G401 (cell line): ENCODE data around the gene SEPHS2. TPM values are rescaled to one million over a fixed set of nuclear protein-coding genes. Genes with fewer than 3 reads are reported as not detected.
A peak's percentile ranks its signal among the peaks of the same experiment; 100 is the strongest.

ENCODE experiments used
- DNase-seq: peaks from one replicate; pipeline ENCODE4 v3.0.0-alpha.2; 2015; ENCODE audit warnings: low spot score
- in situ Hi-C: cut with HindIII; loops from 2 replicates; pipeline ENCODE4 v1.10.0; 2016; ENCODE audit warnings: low sequenced_read_pairs, mixed read lengths
- total RNA-seq: library from RNA; depleted of rRNA; stranded (reverse); fragments of >200 nt; shearing (Covaris generic); gene quantifications from 2 replicates; pipeline ENCODE4 v1.2.3, GENCODE V29; 2014

SEPHS2 gene
- total RNA-seq, 1 experiment from 2014 or later, result 83.6 TPM

- in situ Hi-C loops, result no loop called here
- no peak for DNase-seq
Observed at GRCh38 chr16:30437511-30438046, 8.1 kb downstream of the SEPHS2 start.

GRCh38 chr16:30434852-30435251 is 10.8 kb downstream of the SEPHS2 start:
- DNase-seq, result no peak
- in situ Hi-C loops, result no loop called here

DNA sequence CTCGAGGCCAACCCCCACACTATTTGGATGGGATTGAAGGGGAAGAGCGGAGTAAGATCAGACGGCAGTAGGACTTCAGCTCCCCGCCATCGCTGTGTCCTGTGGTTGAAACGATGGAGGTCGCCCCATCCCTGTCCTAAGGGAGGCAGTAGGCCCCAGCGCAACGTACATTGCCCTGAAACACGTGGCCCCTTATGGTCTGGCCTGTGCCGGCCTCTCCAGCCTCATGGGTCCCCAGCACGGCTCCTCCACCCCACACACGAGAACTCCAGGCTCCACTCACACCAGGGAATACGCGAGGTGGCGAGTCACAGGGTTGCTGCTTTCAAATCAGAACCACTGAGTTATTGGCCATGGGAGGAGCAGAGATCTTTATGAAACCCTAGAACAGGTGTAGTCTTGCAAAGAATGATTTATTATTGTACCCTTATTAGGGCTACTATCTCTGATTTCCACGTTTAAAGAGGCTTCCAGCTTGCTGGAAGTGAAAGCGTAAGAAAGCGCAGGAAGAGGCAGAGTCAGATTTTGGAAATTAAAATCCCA is 15.2 kb downstream of the SEPHS2 start:
- in situ Hi-C loops, result no loop called here

DNA sequence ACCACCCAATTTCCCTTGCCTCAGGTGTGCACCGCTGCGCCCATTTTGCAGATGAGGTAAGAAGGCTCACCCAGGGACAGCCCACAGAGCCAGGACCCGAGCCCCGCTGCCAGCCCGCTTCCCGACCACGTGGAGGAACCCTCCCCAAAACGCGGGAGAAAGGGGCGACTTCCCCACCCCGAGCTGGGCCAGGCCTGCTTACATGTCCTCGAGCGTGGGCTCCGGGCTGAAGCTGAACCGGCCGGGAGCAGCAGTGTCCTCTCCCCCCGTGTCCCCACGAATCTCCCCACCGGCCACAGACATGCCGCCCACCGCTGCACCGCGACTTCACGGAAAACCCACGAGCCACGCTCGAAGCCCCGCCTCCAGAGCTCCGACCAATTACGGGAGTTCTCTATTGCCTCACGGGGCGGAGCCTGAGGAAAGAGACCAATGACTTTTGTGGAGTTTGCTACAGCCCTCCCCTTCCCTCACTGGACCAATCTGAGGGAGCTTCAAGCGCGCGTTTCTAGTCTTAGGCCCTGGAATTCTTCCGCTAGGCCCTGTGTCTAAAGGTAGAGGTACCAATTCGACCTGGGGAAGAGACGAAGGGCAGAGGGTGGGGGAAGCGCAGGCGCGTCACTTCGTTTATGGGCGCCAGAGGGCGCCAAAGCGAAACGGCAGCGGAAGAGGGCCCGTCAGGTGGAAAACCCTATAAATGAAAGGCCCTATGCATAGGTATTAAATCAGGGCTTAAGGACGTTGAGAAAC is 15.8 kb downstream of the SEPHS2 start, which contains the start of gene DCTPP1:
DCTPP1 (minus strand) TSS at position 353 of the 750 bp plus-strand sequence; CDS start at position 303, 50 bp downstream.
- in situ Hi-C loops, result no loop called here
- DNase-seq, result peak; percentile 100

More for the DNA sequence above, 15.2 kb downstream of the SEPHS2 start:
- DNase-seq, result no peak

- no peak for DNase-seq
- in situ Hi-C loops, result no loop called here
Observed at GRCh38 chr16:30429418-30429677, 16.3 kb downstream of the SEPHS2 start.

GRCh38 chr16:30428055-30428454 is 17.6 kb downstream of the SEPHS2 start:
- in situ Hi-C loops, result no loop called here
- no peak for DNase-seq

- in situ Hi-C loops, result loop anchor here (25.0 kb wide), 1 partner anchor 216 kb away; no protein-coding TSS in a partner anchor
Observed at GRCh38 chr16:30421010-30421409, 24.7 kb downstream of the SEPHS2 start.

GRCh38 chr16:30418350-30419181 is 27.1 kb downstream of the SEPHS2 start:
- no peak for DNase-seq
- in situ Hi-C loops, result loop anchor here (25.0 kb wide), 1 partner anchor 219 kb away; no protein-coding TSS in a partner anchor

More at GRCh38 chr16:30421010-30421409, 24.7 kb downstream of the SEPHS2 start:
- no peak for DNase-seq

GRCh38 chr16:30417529-30418349 is 27.9 kb downstream of the SEPHS2 start:
- DNase-seq, result peak; percentile 87
- in situ Hi-C loops, result loop anchor here (25.0 kb wide), 1 partner anchor 220 kb away; no protein-coding TSS in a partner anchor

GRCh38 chr16:30416624-30417528 is 28.8 kb downstream of the SEPHS2 start:
- DNase-seq, result peak; percentile 51
- in situ Hi-C loops, result loop anchor here (25.0 kb wide), 1 partner anchor 220 kb away; no protein-coding TSS in a partner anchor

GRCh38 chr16:30416047-30416603 is 29.5 kb downstream of the SEPHS2 start:
- in situ Hi-C loops, result loop anchor here (25.0 kb wide), 1 partner anchor 221 kb away; no protein-coding TSS in a partner anchor
- DNase-seq, result no peak

- in situ Hi-C loops, result loop anchor here (25.0 kb wide), 1 partner anchor 223 kb away; no protein-coding TSS in a partner anchor
- no peak for DNase-seq
Observed at GRCh38 chr16:30414159-30414558, 31.5 kb downstream of the SEPHS2 start.

DNA sequence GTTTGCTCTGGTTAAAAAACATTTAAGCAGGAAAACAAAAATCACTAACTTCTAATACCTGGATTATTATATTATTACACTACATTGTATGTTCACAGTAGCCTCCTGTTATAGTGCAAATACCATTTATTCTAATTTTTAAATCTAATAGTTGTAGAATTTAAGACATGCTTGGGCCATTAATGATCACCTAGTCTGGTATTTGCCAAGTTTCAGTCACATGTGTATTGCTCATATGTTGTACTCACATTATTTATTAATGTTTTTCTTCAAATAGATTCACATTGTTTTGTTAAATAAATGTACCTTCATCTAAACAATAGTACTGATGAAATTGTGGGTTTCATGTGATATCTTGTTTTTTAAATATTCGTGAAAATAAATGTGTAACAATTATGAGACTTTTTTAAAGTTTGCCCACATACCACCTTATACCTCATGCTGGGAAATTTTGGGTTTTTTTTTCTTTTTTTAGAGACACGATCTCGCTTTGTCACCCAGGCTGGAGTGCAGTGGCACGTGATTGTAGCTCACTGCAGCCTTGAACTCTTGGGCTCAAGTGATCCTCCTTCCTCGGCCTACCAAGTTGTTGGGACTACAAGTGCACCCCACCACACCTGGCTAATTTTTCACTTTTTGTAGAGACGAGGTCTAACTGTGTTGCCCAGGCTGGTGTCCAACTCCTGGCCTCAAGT is 32.4 kb downstream of the SEPHS2 start:
- no peak for DNase-seq
- in situ Hi-C loops, result loop anchor here (25.0 kb wide), 1 partner anchor 224 kb away; no protein-coding TSS in a partner anchor

DNA sequence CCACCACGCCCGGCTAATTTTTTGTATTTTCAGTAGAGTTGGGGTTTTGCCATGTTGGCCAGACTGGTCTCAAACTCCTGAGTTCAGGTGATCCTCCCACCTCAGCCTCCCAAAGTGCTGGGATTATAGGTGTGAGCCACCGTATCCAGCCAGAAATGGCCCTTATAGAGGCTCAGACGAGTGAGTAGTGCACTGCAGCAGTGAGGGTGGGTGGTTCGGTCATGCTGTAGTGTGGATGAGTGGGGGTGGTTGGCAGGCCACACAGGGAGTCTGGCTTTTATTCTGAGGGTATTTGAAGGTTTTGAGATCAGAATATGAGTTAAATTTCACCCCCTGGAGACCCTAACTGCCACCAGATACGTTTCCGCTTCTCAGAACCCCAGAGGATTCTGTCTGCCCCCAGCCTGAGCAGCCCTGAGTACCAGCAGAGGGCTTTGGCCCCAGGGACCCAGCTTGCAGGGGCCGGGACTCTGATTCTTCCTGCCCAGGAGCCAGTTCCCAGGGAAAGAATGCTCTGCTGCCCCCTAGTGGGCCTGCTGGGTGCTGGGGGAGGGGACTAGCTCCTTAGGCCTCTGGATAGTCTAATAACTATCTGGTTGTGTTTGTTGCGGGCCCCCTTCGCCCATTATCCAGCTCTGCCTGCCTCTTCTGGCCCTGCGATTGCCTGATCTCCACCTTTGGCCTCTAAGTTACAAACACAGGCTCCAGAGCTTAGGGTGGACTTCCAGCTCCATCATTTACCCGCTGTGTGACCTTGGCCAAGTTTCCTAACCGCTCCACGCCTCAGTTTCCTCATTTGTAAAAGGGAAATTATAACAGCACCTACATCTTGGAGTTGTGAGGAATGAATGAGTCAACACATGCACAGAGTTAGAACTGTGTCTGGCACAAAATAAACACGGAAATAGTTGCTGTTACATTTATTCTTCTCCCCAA is 36.3 kb downstream of the SEPHS2 start:
- in situ Hi-C loops, result loop anchor here (25.0 kb wide), 1 partner anchor 228 kb away; no protein-coding TSS in a partner anchor

GRCh38 chr16:30407804-30408534 is 37.7 kb downstream of the SEPHS2 start:
- in situ Hi-C loops, result loop anchor here (25.0 kb wide), 1 partner anchor 229 kb away; no protein-coding TSS in a partner anchor
- DNase-seq, result peak; percentile 33

More for the DNA sequence above, 36.3 kb downstream of the SEPHS2 start:
- DNase-seq, result peak; percentile 88
